Hepatocyte (in vitro differentiated cells): ENCODE results near the gene IMMP2L. TPM values are rescaled to one million over a fixed set of nuclear protein-coding genes. Genes with fewer than 3 reads are reported as not detected.

Source experiments
- DNase-seq: peaks from one replicate; pipeline ENCODE4 v3.0.0-alpha.2; 2016; ENCODE audit warnings: low spot score
- H2AFZ ChIP-seq: fragments of 200-600 bp; sonication (generic); 2 replicates; pipeline ENCODE4 v1.6.0; 2016; ENCODE audit warnings: antibody characterized with exemption, mild to moderate bottlenecking
- H3K27ac ChIP-seq: fragments of 200-600 bp; sonication (generic); 2 replicates; pipeline ENCODE4 v1.5.1; 2016; ENCODE audit warnings: mild to moderate bottlenecking
- H3K27me3 ChIP-seq: fragments of 200-600 bp; sonication (generic); 2 replicates; pipeline ENCODE4 v1.6.1; 2016
- H3K36me3 ChIP-seq: fragments of 200-600 bp; sonication (generic); replicated peaks from 2 replicates; pipeline ENCODE4 v1.5.1; 2016; ENCODE audit warnings: low read depth; ENCODE audit not compliant: insufficient read depth
- H3K4me1 ChIP-seq: fragments of 200-600 bp; sonication (generic); 2 replicates; pipeline ENCODE4 v1.5.1; 2016; ENCODE audit warnings: mild to moderate bottlenecking, moderate library complexity; ENCODE audit not compliant: insufficient read depth
- H3K4me2 ChIP-seq: fragments of 200-600 bp; sonication (generic); 2 replicates; pipeline ENCODE4 v1.6.0; 2016
- H3K4me3 ChIP-seq: fragments of 200-600 bp; sonication (generic); 2 replicates; pipeline ENCODE4 v1.5.1; 2016; ENCODE audit warnings: mild to moderate bottlenecking
- H3K79me2 ChIP-seq: fragments of 200-600 bp; sonication (generic); 2 replicates; pipeline ENCODE4 v1.6.0; 2017; ENCODE audit warnings: mild to moderate bottlenecking
- H3K9me2 ChIP-seq: fragments of 200-600 bp; sonication (generic); replicated peaks from 2 replicates; pipeline ENCODE4 v1.6.0; 2017; ENCODE audit warnings: mild to moderate bottlenecking; ENCODE audit not compliant: insufficient read depth
- H3K9me3 ChIP-seq: fragments of 200-600 bp; sonication (generic); 2 replicates; pipeline ENCODE4 v1.5.1; 2016; ENCODE audit warnings: low read depth, mild to moderate bottlenecking
- H4K20me1 ChIP-seq: fragments of 200-600 bp; sonication (generic); 2 replicates; pipeline ENCODE4 v1.6.0; 2016; ENCODE audit warnings: mild to moderate bottlenecking; ENCODE audit not compliant: insufficient read depth, poor library complexity, severe bottlenecking
- EZH2 ChIP-seq: fragments of 200-600 bp; sonication (generic); IDR thresholded peaks from 2 replicates; pipeline ENCODE4 v1.6.1; 2016; ENCODE audit warnings: antibody characterized with exemption, mild to moderate bottlenecking, borderline replicate concordance
- EZH2phosphoT487 ChIP-seq: fragments of 200-600 bp; sonication (generic); IDR thresholded peaks from one replicate; pipeline ENCODE4 v1.6.1; 2018; ENCODE audit warnings: antibody characterized with exemption, mild to moderate bottlenecking, low read depth, moderate library complexity; ENCODE audit not compliant: unreplicated experiment, severe bottlenecking
- WGBS: methylation state at CpG from one replicate; pipeline ENCODE4 v1.1.6; 2016; ENCODE audit warnings: low lambda C conversion rate; ENCODE audit errors: missing lambda C conversion rate; 5-methylcytosine and 5-hydroxymethylcytosine counted together
- polyA plus RNA-seq: library from polyadenylated mRNA; unstranded; fragments of >200 nt; fragmentation: Nextera tagmentation; extraction: Ambion mirVana; gene quantifications from 2 replicates; pipeline ENCODE4 v1.2.1, GENCODE V29; 2016
- total RNA-seq: library from RNA; depleted of rRNA; stranded (reverse); fragments of >200 nt; gene quantifications from 2 replicates; pipeline ENCODE4 v1.2.3, GENCODE V29; 2014
- TF ChIP-seq, protein P1 (sequence below): fragments of 200-600 bp; sonication (generic); IDR thresholded peaks from 2 replicates; pipeline ENCODE4 v1.5.1; 2016; ENCODE audit warnings: antibody characterized with exemption, mild to moderate bottlenecking; ENCODE audit not compliant: poor library complexity

IMMP2L gene
- total and polyA plus RNA-seq, 2 experiments from 2014 or later: 13.3 to 17.6 TPM

DNA sequence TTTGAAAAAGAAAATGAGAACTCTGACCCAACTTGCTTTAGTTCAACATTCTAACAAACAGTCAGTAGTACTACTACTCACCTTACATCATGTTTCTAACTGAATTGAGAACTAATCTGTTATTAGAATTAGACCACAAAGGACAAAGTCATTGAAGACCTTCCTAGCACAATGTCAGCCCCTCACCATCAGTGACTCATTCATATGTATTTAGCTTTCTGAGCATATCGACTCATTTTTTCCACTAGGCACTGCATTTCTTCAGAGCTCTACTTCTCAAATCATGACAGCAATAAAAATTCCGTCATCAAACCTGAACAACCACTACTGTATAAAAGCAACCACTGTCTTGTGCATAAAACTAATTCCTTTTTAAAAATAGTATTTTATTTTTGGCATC, 475.8 kb downstream of the IMMP2L start:
- WGBS: 93% methylated on average over 2 of the region's 2 CpGs
- H3K4me3 ChIP-seq: no peak overlapping the region
- no peaks in the 10 kb centered on the region for H3K79me2 ChIP-seq
- H4K20me1 ChIP-seq: no peaks in the 10 kb centered on the region
- H3K9me2 ChIP-seq: no peaks in the 10 kb centered on the region
- DNase-seq: no peak
- H3K4me2 ChIP-seq: no peak overlapping the region
- H3K9me3 ChIP-seq: no peaks in the 10 kb centered on the region
- no peak overlapping the region for H3K27ac ChIP-seq
- no peak overlapping the region for H2AFZ ChIP-seq
- no peaks in the 10 kb centered on the region for H3K36me3 ChIP-seq
- peaks cover 3% of the 10 kb centered on the region for H3K4me1 ChIP-seq
- H3K27me3 ChIP-seq: no peaks in the 10 kb centered on the region
- TF ChIP-seq, protein P1, sequence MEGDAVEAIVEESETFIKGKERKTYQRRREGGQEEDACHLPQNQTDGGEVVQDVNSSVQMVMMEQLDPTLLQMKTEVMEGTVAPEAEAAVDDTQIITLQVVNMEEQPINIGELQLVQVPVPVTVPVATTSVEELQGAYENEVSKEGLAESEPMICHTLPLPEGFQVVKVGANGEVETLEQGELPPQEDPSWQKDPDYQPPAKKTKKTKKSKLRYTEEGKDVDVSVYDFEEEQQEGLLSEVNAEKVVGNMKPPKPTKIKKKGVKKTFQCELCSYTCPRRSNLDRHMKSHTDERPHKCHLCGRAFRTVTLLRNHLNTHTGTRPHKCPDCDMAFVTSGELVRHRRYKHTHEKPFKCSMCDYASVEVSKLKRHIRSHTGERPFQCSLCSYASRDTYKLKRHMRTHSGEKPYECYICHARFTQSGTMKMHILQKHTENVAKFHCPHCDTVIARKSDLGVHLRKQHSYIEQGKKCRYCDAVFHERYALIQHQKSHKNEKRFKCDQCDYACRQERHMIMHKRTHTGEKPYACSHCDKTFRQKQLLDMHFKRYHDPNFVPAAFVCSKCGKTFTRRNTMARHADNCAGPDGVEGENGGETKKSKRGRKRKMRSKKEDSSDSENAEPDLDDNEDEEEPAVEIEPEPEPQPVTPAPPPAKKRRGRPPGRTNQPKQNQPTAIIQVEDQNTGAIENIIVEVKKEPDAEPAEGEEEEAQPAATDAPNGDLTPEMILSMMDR: no peak
- TF ChIP-seq EZH2 (no peak), EZH2phosphoT487 (no peak)

DNA sequence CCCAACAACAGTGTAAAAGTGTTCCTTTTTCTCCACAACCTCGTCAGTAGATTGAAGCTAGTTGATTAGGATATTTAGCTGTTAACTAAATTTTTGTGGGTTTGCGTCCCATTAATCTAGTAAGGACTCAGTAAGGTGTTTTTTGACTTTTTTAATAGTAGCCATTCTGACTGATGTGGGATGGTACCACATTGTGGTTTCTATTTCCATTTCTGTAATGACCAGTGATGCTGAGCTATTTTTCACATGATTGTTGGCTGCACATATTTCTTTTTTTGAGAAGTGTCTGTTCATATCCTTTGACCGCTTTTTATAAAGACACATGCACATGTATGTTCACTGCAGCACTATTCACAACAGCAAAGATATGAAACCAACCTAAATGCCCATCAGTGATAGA, 476.9 kb downstream of the IMMP2L start:
- Histone ChIP-seq H3K9me3 (no peaks in the 10 kb centered on the region), H3K4me2 (no peak overlapping the region), H3K27ac (no peak overlapping the region), H3K4me3 (no peak overlapping the region), H3K79me2 (no peaks in the 10 kb centered on the region), H2AFZ (no peak overlapping the region), H3K27me3 (no peaks in the 10 kb centered on the region), H3K9me2 (no peaks in the 10 kb centered on the region), H3K36me3 (no peaks in the 10 kb centered on the region), H4K20me1 (no peaks in the 10 kb centered on the region), H3K4me1 (no peaks in the 10 kb centered on the region)
- WGBS: 94% methylated on average over 3 of the region's 3 CpGs
- TF ChIP-seq, protein P1: no peak
- TF ChIP-seq EZH2phosphoT487 (no peak), EZH2 (no peak)
- DNase-seq: no peak

DNA sequence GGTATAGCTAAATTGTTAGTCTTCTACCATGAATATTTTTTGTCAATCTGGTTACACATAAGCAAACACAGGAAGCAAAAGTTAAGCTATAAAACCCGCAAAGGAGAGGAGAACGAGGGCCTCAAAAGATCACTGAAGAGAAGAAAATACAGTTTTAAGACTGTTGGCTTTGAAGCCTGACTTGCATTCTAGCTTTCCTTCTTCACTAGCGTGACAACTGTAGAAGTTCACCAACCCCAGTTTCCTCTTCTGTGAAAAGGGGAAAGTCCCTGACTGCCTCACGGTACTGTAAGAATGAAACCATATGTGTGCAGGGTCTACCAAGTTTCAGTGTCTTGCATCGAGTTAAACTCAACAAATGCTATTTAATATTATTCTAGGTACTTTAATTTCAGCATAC, 478.9 kb downstream of the IMMP2L start:
- no peaks in the 10 kb centered on the region for H3K4me1 ChIP-seq
- no peak overlapping the region for H3K4me3 ChIP-seq
- TF ChIP-seq, protein P1: no peak
- no peak for TF ChIP-seq EZH2
- TF ChIP-seq EZH2phosphoT487: no peak
- H3K4me2 ChIP-seq: no peak overlapping the region
- H3K9me3 ChIP-seq: no peaks in the 10 kb centered on the region
- H3K36me3 ChIP-seq: no peaks in the 10 kb centered on the region
- H3K27me3 ChIP-seq: no peaks in the 10 kb centered on the region
- no peak overlapping the region for H2AFZ ChIP-seq
- H3K79me2 ChIP-seq: no peaks in the 10 kb centered on the region
- WGBS: 65% methylated on average over 5 of the region's 5 CpGs
- H3K27ac ChIP-seq: no peak overlapping the region
- no peaks in the 10 kb centered on the region for H4K20me1 ChIP-seq
- no peaks in the 10 kb centered on the region for H3K9me2 ChIP-seq
- no peak for DNase-seq

DNA sequence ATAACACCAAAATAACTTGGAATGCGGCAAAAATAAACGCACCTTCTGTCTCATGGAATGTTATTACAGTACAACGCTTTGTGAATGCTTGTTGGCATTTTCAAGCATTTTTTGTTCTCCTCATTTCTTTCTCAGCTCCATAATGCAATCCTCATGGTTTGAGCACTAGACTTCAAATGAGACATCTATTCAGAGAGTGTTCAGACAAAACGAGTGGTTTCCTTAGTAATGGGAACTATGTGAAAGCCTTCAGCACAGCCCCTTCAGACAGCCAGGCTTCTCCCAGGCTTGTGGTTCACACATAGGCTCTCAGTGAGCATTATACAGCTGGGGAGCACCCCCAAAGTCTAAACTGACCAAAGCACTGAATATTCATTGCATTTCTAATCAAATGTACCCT, 479.9 kb downstream of the IMMP2L start:
- H3K9me2 ChIP-seq: no peaks in the 10 kb centered on the region
- H3K4me3 ChIP-seq: no peak overlapping the region
- no peak for DNase-seq
- no peaks in the 10 kb centered on the region for H3K4me1 ChIP-seq
- H3K9me3 ChIP-seq: no peaks in the 10 kb centered on the region
- H3K36me3 ChIP-seq: no peaks in the 10 kb centered on the region
- no peak overlapping the region for H2AFZ ChIP-seq
- H3K79me2 ChIP-seq: no peaks in the 10 kb centered on the region
- TF ChIP-seq EZH2 (no peak), EZH2phosphoT487 (no peak)
- TF ChIP-seq, protein P1: no peak
- H3K4me2 ChIP-seq: no peak overlapping the region
- H3K27ac ChIP-seq: no peak overlapping the region
- WGBS: 48% methylated on average over 4 of the region's 4 CpGs
- H4K20me1 ChIP-seq: no peaks in the 10 kb centered on the region
- no peaks in the 10 kb centered on the region for H3K27me3 ChIP-seq
